Activated gamma-delta T cell (primary cell): ENCODE data around the gene GVQW3.
A peak's percentile ranks its signal among the peaks of the same experiment; 100 is the strongest.
"Not testable (repeated sequence)": the region's sequence is repeated elsewhere in the genome, so short reads cannot be mapped to it uniquely, and the experiment has no call there.

Experiments
- DNase-seq: peaks from one replicate; lab custom pipeline; 2025; lab: John Stamatoyannopoulos, UW

Gene GVQW3

DNA sequence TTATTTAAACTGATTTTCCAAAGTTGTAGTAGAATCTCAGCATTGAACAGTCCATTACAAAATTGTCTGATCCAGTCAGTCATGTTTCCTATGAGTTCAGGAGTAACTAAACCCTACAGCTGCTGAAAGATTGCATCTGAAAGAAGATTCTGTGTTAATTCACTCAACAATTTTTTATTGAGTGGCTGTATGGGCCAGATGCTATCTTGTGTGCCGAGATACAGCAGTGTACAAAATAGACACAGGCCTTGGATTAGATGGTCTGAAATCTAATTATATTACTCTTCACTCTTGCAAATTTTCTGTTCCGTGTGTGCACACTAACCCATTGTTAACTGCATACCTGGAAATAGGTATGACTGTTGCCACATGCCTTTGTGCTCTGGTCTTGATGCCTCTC lies 7.3 kb downstream of the GVQW3 start:
- DNase-seq = no peak

DNA sequence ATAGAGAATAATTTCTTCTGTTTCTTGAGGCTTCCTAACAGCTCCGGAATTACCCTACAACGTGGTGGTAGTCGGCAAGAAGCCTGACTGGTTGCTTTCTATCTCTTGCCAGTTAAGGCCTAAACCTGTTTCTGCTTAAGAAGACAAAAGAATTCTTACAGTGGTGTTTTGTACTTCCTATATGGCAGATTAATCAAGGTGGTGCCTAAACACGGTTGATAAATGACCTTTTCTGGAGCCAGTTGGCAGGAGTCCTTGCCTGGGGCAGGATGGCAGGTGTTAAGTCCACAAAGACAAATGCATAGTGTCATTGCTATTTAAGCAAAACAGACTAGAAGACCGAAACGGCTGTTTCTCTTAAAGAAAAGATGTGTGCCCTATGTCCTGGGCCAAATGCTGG lies 9.9 kb downstream of the GVQW3 start:
- no peak for DNase-seq

DNA sequence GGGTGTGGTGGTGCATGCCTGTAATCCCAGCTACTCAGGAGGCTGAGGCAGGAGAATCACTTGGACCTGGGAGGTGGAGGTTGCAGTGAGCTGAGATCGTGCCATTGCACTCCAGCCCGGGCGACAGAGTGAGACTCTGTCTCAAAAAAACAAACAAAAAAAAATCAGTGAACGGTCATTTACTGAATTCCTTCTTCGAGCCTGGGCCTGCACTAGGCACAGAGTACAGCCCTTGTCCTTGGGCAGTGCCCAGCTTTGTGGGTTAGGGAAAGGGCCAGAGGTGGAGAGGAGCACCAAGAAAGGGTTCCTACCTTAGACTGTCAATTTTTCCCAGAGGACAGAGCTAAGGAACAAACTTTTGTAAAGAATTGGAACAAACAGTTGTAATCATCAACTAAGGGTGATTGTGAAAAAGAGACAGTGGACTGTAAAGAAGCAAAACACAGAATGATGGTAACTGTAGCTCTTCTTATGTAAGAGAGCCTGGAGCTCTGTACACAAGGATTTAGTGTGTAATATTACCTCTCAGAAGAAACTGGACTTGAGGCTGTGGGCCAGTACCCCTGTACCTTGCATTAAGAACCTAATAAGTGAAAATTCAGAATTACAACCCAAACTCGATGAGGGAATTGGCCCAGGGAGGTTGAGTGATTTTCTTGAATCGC lies 10.8 kb downstream of the GVQW3 start:
- DNase-seq = no peak

DNA sequence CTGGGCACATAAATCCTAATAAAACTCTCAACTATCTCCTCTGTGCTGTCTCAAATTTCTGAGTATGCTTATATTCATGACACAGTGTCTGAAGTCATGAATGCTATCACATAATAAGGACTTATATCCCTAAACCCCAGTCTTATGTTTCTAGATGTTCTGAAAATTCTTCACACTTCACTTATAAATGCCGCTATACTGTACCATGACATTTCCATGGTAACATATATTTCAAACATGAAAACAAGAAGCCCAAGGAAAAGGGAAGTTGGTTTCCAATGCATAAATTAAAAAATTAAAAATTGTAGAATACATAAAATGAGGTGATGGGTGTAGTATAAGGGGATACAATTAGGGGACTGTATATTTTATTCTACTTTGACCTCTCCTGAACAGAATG lies 11.7 kb downstream of the GVQW3 start:
- DNase-seq = no peak

DNA sequence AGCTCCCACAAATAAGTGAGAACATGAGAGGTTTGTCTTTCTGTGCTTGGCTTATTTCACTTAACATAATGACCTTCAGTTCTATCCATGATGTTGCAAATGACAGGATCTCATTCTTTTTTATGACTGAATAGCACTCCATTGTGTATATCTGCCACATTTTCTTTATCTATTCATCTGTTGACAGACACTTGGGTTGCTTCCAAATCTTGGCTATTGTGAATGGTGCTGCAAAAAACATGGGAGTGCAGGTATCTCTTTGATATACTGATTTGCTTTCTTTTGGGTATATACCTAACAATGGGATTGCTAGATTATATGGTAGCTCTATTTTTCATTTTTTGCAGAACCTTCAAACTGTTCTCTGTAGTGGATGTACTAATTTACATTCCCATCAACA lies 13.3 kb downstream of the GVQW3 start:
- no peak for DNase-seq

DNA sequence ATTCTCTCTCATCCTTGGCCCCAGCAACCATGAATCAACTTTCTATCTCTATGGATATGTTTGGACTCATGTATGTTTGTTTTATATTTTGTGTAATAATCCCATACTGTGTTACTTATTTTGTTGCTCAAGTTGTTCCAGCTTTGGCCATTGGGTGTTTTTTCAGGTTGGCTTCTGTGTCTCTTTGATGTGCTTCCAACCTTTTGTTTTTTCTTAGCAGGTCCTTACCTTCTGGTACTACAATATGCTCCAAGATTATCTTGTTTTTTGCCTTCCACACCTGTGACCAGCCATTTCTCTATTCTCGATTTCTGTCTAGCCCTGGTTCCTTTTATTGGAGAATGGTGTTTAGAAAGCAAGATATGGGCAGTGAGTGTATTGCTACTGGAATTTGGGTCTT lies 14.2 kb downstream of the GVQW3 start:
- no peak for DNase-seq

DNA sequence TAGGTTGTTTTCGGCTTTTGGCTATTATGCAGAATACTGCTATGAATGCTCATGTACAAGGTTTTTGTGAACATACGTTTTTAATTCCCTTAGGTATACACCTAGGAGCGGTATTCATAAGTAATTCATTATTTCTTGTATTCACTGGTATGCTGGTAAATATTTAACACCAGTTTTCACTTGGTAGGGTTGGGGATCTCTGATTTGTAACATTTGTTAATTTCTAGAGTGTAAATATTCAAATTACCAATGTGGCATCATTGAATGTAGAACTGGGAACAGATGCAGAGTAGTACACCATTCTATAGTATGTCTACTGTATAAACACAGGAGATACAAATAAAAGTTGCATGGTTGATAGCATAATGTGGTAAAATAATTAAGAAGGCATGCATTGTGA lies 16.3 kb downstream of the GVQW3 start:
- DNase-seq = no peak

DNA sequence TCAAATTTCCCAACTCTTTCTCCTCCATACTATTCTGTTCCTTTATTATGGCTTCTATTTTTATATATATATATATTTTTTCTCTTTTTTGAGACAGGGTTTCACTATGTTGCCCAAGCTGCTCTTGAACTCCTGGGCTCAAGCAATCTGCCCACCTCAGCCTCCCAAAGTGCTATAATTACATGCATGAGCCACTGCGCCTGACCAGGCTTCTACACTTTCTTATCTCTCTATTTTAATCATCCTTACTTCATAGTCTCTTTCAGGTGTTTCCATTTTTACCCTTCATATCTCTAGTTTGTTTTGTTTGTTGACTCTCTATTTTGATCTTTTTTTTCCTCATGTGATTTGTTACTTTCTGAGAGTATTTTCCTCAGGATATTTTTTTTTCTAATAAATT lies 19.8 kb downstream of the GVQW3 start:
- no peak for DNase-seq

DNA sequence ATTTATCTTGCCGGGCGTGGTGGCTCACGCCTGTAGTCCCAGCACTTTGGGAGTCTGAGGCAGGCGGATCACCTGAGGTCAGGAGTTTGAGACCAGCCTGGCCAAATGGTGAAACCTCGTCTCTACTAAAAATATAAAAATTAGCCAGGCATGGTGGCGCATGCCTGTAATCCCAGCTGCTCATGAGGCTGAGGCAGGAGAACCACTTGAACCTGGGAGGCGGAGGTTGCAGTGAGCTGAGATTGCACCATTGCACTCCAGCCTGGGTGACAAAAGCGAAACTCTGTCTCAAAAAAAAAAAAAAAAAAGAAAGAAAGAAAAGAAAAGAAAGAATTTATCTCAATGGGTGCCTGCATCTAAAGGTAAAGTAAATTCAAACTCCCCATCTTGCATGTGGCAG lies 20.4 kb downstream of the GVQW3 start:
- not testable (repeated sequence) for DNase-seq

DNA sequence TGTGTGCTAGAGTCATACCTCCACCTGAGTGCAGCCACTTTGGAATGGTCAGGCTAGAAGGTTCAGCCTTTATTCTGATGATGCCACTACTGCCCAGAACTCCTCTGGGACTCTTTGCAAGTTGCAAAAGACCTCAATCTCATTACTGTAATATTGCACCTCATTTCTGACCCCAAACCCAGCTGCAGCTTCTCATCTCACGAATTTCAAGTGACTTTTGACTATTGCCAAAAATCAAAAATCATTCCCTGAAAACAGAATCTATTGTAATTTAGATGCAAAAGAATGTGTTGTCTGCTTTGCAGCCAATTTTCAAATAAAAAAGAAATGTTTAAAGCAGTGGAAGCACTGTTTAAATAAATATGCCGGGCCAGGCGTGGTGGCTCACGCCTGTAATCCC lies 25.2 kb downstream of the GVQW3 start:
- no peak for DNase-seq

DNA sequence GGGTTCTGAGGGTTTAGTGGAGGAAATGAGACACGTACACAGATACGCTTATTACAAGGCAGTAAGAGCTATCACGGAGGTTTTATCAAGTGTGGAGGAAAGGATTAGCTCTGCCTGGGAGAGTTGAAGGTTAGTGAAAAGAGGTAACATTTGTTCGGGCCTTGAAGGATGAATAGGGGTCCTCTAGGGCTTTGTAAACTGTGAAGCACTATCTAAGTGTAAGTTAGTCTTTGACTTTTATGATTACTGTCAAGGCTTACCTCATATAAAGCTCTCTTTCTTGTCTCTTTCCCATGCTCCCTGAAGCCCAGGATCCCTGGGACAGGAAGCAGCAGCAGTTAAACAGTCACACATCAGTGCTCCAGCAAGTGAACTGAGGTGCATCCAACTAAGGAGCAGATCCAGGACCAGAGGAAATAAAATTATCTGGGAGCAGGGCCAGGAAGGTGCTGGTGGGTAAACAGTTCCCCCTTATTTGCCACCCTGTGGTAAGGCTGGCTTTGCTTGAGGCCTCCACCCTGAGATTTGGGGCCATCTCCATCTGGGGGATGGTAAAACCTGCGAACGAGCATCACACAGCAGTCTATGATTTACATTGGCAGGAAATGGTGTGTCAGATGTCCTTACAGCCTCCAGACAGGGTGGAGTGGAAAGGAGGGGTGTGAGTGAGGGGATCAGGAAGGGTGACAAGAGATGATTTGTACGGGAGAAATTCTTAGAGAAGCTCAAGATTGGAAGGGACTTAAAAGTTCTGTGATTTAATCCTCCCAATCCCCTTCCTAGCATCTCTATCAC lies 27.2 kb downstream of the GVQW3 start:
- DNase-seq = no peak

DNA sequence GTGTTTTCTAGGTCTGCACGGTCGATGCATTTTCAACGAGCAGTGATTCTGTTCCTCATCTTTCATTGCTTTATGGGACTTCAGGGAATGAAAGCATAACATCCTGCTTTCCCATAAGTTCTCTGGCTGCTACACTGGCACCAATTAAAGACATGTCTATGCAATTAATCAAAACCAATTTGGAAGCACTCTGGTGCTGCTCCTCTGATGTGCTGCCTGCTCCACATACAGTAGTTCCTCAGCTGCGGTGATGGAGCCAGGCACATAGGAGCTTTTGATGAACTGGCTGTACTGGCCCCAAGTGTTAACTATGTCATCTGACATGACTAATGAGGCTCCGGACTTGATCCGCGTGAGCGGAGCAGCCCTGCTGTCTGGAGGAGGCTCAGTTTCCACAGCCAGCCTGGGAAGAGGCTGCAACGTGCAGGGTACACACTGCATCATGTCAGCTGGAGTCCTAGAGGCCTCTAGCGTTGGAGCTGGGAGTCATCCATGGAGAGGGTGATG lies 29.8 kb downstream of the GVQW3 start:
- no peak for DNase-seq

DNA sequence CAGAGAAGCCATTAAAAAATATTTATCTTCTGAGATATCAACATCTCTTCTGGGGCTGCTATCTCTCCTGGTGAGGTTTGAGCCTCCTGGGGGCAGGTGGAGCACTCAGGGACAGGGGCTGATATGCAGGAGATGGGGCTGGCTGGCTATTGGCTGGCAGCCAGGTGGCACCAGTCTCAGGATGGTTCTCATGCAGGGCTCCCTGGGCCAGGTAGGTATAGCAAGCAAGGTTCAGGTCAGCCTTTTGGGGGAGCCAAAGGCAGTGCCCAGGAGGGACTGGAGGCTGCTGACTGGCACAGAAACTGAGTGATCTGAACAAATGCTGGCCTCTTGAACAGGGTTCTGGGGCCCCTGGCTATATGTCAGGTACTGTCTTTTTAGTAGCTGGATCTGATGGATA lies 34.0 kb downstream of the GVQW3 start:
- DNase-seq = no peak

DNA sequence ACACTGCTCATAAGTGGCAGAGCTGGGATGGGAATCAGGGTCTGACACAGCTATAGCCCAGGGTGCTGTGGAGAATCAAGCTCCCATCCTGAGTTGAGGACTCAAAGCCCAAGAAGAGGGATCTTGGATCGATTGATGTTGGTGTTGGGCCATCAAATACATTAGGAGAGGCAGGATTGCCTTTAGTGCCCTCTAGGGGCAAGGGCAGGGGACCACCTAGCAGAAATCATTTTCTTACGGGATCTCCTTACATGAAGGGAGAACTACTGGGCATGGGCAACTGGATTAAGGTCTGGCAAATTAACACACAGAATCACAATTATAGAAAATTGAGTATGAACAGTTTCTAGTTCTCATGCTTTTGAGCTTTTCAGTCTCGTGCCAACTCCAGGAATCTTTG lies 38.8 kb downstream of the GVQW3 start:
- DNase-seq = no peak

DNA sequence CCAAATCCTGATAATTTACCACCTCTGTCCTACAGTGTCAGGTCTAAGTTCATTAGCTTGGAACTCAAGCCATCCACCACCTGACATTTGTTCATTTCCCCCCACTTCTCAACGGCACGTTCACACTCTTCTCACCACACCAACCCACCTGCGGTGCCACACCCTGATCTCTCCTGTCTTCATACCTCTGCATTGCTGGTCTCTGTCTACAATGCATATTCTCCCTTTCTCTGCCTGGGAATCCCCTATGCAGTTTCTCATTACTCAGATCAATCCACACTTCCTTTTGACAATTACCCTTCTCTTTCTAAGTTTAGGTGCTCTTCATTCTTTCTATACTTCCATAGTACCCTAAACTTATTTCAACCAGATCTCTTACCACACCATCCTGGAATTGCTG lies 43.3 kb downstream of the GVQW3 start:
- no peak for DNase-seq

DNA sequence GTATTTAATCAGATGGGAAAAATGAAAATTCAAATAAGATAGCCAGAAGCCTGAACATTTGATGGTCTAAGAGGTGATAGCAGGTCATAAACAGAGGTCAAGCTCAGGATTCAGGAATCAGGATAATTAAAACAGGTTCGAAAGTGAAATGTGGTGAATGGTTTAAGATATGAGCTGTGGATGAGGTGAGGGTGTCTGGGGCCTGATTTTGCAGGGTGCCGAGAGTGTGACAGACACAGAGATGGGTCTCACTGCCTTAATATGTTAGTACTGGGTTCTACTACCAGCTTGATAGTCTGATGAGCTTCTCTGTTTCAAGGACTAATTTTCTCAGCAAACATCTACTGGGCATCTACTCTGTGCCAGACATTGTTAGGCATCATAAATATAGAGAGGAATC lies 43.8 kb downstream of the GVQW3 start:
- no peak for DNase-seq

DNA sequence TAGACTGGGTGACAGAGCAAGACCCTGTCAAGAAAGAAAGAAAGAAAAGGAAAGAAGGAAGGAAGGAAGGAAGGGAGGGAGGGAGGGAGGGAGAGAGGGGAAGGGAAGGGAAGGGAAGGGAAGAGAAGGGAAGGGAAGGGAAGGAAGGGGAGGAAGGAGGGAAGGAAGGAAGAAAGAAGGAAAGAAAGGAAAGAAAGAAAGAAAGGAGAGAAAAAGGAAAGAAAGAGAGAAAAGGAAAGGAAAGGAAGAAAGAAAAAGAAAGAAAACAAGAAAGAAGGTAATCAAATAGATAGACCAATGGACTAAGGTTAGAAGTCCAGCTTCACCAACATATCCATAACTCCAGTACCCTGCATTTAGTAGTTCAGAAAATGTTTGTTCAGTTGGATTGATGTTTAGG lies 45.5 kb downstream of the GVQW3 start:
- DNase-seq = no peak

DNA sequence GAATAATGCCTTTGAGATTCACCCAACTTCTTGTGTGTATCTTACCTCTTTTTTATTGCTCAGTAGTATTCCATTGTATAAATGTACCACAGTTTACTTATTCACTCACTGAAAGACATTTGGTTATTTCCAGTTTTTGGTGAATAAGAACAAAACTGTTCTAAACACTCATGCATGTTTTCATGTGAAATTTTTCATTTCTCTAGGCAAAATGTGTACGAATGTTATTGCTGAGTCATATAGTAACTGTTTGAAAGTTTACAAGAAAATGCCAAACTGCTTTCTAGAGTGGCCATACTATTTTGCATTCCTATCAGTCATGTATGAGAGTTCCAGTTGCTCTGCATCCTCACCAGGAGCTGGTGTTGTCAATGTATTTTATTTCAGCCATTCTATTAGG lies 54.9 kb downstream of the GVQW3 start:
- DNase-seq = no peak

DNA sequence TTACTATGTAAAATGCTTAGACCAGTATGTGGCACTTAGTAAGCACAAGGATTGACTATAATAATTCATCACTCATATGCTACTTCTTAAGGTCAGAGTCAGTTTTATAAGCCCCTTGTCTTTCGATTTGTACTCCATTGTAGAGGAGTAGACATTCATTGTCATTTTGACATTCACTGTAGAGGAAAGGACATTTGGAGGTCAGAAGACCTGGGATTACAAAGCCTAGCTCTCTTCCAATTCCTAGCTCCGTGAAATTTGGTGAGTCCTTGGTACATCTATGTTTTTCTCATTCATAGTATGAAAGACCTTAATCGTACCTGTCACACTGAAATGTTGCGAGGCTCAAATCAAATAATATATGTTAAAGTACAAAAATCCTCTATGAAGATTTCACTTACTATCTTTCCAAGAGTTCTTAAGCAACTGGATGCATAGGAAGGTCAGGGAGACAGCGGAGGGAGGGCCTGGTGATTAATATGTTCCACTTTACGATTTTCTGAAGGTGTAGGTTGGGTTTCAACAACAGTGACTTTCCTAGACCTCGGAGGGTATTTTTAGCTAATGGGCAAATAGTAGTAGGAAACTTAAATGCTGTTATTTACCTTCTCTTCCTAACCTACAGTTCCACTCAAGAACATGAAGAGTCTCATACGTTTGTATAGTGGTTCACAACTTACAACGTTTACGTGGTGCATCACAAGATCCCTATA lies 62.3 kb downstream of the GVQW3 start:
- DNase-seq = no peak

DNA sequence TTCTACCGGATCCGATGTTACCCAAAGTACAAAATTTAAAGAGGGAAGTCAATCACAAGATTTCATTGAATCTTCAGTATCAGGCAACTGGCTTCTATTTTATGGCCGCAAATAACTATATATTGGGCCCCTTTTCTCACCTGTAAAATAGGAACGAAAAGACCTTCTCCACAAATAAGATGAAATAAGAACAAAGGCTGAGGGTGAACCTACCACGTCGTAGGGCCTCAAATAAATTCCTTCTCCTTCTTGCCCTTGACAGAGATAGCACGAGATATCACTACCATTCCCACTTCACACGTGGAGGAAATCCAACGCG lies 62.9 kb downstream of the GVQW3 start:
- DNase-seq = no peak

DNA sequence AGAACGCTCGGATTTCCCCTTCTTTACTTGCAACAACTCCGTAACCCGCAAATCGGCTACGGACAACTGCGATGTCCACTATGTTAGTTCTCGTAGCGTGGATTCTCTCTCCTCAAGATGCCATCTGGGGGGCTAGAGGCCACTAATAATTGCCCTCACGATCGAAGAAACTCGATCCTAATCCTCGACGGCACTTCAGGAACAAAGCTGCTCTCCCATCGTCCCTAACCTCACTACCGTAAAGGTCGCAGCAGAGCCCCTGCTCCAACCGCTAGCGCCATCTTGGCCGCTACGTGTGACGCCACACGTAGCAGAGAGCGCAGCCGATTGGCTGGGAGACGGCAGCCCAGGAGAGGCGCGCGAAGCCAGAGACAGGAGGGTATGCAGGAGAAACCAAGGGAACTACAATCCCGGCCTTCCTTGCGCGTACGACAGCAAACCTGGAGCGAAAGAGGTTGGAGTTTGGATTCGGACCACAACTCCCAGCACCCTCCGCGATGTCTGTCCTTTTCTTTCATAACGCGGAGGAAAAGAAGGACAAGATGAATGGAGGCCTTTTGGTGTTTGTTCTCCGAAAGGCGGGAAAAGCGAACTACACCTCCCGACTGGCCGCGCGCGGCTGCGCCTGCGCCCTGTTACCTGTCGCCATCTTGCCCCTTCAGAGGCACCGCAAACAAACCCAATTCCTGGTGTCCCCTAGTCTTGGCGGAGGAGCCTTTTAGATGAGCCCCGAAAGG lies 63.4 kb downstream of the GVQW3 start, which contains the start of gene EMSY:
Gene EMSY (plus strand): TSS at position 635 of the 737 bp plus-strand sequence. CDS start 1,921 bp downstream, outside the sequence.
- DNase-seq = peak; percentile 82
